ENCODE measurements around the gene TRIO.

The TRIO gene

DNA sequence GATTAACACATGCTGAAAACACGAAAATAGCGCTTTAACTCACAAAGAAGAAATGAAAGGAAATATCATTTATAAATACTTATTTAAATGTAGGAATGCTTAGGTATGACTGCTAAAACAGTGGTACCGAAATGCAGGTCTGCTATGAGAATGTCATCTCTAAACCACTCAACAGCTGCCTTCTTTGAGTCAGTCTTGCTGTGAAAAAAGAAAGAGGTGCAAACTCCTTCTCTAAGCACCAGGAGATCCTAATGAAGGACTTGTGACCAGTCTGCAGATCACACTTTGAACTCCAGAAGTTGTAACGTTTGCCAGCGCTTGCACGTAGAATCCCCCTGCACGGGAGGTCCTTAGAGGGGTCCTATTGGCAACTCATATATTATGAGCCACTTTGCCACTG, 86.6 kb downstream of the TRIO start:
- TF ChIP-seq, protein P1, sequence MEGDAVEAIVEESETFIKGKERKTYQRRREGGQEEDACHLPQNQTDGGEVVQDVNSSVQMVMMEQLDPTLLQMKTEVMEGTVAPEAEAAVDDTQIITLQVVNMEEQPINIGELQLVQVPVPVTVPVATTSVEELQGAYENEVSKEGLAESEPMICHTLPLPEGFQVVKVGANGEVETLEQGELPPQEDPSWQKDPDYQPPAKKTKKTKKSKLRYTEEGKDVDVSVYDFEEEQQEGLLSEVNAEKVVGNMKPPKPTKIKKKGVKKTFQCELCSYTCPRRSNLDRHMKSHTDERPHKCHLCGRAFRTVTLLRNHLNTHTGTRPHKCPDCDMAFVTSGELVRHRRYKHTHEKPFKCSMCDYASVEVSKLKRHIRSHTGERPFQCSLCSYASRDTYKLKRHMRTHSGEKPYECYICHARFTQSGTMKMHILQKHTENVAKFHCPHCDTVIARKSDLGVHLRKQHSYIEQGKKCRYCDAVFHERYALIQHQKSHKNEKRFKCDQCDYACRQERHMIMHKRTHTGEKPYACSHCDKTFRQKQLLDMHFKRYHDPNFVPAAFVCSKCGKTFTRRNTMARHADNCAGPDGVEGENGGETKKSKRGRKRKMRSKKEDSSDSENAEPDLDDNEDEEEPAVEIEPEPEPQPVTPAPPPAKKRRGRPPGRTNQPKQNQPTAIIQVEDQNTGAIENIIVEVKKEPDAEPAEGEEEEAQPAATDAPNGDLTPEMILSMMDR (IDR thresholded peaks at IDR 0.05; ENCODE audit: insufficient read depth, missing control alignments): no peak
- no peak for FAIRE-seq

DNA sequence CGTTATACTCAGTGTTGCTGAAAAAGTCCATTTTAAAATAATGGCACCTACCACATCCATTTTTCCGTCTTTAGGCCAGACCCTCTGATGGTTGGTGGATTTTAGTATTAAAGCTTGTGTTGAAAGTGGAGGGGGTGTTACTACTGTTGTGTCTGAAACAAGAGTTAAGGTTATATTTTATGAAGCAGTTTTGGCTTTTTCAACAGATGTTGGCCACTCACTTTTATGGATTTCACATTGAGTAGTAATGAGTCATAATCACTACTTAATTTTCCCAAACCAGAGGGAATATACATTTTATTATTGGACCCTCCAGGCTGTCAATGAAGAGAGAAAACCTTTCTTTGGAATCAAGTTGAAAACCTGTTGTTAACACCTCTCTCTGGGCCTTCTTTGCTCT, 88.0 kb downstream of the TRIO start:
- DNase-seq (ENCODE audit: insufficient read length, low spot score) (no peak), FAIRE-seq (no peak)
- TF ChIP-seq, protein P1 (IDR thresholded peaks at IDR 0.05; ENCODE audit: insufficient read depth, missing control alignments): no peak

More for the DNA sequence above, 86.6 kb downstream of the TRIO start:
- DNase-seq (ENCODE audit: insufficient read length, low spot score): no peak

DNA sequence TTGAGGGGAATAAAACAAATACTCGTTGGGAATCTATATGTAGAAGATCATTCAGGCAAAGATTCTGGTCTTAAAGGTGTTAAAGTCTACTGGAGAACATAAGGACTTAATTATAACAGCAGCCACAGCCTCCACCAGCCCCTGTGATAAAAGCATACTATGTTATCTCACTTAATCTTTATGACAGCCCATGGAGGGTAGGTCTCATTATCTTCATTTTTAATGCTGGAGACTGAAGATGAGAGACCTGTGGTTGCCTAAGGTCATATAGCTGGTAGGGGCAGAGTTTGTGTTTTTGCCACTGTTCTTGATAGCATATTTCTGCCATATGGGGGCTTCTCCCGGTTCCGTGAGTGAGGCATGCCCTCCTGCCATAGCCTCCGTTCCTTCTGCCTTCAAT, 88.7 kb downstream of the TRIO start:
- TF ChIP-seq, protein P1 (IDR thresholded peaks at IDR 0.05; ENCODE audit: insufficient read depth, missing control alignments): no peak
- DNase-seq (ENCODE audit: insufficient read length, low spot score): no peak
- no peak for FAIRE-seq

DNA sequence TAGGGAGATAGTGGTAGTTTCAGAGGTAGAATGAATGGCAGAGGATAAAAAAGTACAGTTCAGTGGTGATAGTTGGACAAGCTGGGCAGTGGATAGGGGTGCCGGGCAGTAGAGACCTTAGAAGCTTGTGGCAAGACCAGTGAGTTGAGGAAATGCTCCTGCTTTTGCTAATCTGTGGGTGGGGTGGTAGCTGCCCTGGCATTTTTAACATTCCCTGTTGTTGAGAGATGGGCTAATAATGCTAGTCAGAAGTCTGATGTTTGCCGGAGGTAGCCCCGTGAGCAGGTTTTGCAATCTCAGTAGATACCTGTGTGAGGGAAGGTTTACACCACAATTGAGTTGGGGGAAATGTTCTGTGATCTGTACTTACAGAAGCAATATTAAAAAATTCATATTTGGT, 91.1 kb downstream of the TRIO start:
- no peak for DNase-seq (ENCODE audit: insufficient read length, low spot score)
- TF ChIP-seq, protein P1 (IDR thresholded peaks at IDR 0.05; ENCODE audit: insufficient read depth, missing control alignments): no peak
- no peak for FAIRE-seq

DNA sequence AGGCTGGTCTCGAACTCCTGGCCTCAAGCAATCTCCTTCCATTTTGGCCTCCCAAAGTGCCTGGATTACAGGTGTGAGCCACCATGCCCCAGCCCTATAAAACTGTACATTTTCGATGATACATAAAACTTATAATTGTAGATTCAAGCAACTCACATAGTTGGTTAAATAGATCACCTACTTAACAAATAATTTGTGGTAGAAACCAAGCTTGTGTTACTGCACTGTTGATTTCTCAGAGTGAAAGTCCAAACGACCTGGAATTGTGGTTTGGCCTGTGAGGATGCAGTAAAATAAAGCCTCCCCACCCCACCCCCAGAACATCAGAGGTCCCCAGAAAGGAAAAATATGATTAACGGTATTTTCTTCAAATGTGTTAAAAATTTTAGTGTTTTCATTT, 92.7 kb downstream of the TRIO start:
- TF ChIP-seq, protein P1 (IDR thresholded peaks at IDR 0.05; ENCODE audit: insufficient read depth, missing control alignments): no peak
- no peak for FAIRE-seq
- DNase-seq (ENCODE audit: insufficient read length, low spot score): no peak

DNA sequence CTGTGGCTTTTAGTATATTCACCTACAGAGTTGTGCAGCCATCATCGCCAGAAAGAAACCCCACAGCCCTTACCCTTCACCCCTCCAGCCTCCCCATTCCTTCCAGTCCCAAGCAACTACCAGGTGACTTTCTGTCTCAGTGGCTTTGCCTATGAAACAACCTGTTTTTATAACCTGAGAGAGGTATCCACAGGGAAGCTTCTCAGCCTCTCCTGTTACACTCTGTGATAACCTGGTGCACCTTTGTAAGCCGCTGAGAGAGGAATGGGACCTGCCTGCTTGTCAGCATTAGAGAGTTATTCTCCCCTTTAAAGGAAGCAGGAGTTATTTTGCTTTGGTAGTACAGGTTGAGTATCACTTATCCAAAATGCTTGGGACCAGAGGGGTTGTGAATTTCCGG, 93.6 kb downstream of the TRIO start:
- no peak for DNase-seq (ENCODE audit: insufficient read length, low spot score)
- no peak for FAIRE-seq
- TF ChIP-seq, protein P1 (IDR thresholded peaks at IDR 0.05; ENCODE audit: insufficient read depth, missing control alignments): no peak

DNA sequence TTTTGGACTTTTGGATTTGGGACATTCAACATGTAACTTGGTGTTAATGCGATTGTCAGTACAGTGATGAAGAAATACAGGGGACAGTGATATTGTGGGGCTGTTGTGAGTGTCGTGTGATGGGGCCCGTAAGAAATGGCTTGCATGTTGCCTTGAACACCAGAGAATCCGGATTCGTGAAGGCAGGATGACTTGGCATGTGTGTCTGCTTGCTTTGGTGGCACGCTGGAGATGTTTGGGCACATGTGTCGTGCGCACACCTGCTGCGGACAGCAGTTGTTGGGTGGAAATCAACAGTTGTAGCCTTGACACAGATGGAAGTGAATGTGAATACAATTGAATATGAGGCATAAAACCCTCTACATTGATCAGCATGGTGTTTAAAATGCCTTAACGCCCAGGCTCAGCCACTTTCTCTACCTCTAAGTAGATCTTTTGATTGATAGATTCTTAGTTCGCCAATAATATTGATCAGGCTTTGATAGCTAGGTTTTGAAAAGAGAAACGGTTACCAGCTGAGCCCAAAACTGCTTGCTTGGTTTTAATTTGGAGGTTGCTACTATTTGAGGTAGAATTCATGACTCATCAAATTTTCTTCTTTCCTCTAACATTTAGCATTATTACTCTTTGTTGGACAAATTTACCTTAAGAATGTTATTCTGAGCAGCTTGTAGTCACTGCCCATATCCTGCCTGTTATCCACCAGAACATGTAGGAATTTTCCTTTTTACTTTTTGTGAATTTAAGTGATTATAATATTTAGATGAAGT, 94.4 kb downstream of the TRIO start:
- TF ChIP-seq, protein P1 (IDR thresholded peaks at IDR 0.05; ENCODE audit: insufficient read depth, missing control alignments): no peak
- FAIRE-seq (no peak), DNase-seq (ENCODE audit: insufficient read length, low spot score) (no peak)

Measured in D721Med (cell line).